ENCODE data around the gene ZNF831. TPM values are rescaled to one million over a fixed set of nuclear protein-coding genes. Genes with fewer than 3 reads are reported as not detected.

ZNF831 gene
- total RNA-seq, 1 donor from 2014 or later = 0.17 TPM

DNA sequence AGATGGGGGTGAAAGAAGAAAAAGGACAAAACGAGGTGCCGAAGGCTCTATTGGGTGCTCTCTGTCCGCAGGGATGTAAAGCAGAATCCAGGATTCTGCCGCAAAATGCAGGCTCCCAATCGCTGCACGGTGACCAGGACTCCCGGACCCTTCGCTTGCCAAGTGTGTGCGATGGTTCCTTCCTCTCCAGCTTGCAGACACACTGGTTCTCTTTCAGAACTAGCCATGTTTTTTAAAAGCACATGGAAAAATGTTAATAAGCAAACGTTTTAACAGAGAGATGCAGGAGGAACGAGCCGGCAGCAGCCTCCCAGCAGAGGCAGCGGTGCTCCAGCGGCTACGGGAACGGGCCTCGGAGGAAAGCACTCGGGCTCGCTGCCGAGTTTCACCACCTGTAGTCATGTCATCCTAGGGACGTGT, 59.6 kb downstream of the ZNF831 start:
- intact Hi-C loops (cut with micrococcal nuclease) = loop anchor here (5.0 kb wide), 1 partner anchor 351 kb away; no protein-coding TSS in a partner anchor
- DNase-seq (no peak), ATAC-seq (no peak)

DNA sequence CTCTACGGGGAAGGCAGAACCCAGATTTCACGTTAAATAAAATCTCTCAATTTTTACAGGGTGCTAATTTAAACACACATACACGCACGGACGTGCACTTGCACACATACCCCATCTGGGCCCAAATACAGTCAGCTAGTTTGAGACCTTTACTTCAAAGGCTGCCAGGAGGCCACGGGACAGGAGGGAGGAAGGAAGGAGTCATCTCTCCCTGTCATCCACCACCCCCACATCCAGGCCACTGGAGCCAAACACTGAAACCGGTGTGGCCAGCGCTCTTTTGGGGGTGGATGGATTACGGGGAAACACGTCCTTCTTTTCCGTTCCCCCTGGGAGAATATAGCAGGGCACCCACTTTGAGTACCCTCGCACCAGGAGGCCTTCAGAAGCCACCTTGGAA, 60.1 kb downstream of the ZNF831 start:
- intact Hi-C loops (cut with micrococcal nuclease) = loop anchor here (5.0 kb wide), 1 partner anchor 351 kb away; no protein-coding TSS in a partner anchor
- DNase-seq (no peak), ATAC-seq (no peak)

DNA sequence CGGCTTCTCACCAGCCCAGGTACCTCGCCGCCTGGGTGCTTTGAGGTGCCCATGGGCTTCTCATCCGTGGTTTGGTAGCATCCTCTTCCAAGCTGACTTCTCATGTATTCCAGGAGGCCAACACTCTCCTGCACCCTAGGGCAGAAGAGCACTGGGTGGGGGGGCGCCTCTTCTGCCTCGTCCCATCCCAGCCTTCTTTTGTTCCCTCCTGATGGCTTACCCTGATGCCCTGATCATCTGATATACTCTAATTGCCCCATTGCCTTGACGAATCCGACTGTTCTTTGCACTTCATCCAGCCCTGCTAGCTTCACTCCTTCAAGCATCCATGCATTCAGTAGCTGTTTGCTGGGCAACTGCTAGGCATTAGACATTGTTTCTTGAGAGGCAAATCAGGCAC, 60.6 kb downstream of the ZNF831 start:
- intact Hi-C loops (cut with micrococcal nuclease) = loop anchor here (5.0 kb wide), 1 partner anchor 352 kb away; no protein-coding TSS in a partner anchor
- DNase-seq (no peak), ATAC-seq (no peak)

DNA sequence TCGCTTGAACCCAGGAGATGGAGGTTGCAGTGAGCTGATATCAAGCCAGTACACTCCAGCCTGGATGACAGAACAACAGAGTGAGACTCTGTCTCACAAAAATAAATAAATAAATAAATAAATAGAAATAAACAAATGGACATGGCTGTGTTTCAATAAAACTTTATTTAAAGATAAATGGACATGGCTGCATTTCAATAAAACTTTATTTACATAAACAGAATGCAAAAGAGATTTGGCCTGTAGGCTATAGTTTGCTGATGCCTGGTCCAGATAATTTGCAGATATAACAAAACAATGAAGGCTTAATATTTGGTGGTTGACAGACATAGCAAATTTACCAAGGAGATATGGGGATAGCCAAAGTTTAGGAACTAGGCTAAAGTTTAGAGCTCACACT, 66.8 kb downstream of the ZNF831 start:
- intact Hi-C loops (cut with micrococcal nuclease) = loop anchor here (10.0 kb wide), 1 partner anchor 174 kb away; no protein-coding TSS in a partner anchor
- DNase-seq (no peak), ATAC-seq (no peak)

DNA sequence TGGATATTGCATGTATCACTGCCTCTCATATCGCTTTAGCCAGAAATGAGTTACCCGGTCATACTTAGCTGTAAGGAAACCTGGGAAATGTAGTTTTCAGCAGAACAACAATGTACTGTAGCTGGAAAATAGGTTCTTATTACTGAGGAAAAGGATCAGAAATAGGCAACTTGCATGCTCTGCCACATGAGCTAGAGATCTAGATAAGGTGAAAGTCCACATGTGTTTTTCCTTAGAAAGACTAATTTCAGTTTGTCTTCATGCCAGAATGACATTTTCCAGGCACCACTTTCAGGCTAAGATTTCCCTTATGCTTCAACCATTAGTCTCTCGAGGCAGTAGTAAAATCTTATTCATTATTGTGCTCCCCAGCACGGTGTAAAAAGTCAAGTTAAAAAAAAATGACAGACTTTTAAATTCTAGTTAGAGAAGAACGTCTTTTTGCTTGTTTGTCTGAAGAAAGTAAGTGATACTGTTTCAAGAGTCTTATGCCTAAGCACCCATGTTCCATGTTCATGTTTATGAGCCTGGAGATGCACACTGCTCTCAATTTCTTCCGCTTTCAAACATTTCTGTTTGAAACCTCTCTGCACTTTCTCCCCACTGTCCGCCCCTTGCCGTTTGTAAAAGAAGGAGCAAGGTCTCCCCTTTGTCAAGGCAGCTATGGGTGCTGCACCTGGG, 67.6 kb downstream of the ZNF831 start:
- ATAC-seq = no peak
- DNase-seq = no peak
- intact Hi-C loops (cut with micrococcal nuclease) = loop anchor here (10.0 kb wide), 1 partner anchor 174 kb away; no protein-coding TSS in a partner anchor

DNA sequence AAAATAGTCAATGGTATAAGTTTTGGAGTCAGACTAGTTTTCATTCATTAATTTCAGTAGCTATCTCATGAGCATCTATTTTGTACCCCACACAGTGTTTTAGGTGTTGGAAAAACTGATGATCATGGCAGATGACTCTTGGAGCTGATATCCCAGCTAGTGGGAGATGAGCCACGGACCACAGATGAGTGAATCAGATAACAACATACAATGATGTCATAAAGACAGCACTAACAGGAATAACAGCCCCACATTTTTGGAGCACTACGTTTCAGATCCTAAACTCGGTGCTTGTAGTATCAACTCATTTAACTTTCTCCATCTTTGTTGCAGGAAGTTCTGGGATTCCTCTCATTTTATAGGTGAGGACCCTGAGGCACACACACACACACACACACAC, 69.0 kb downstream of the ZNF831 start:
- no peak for DNase-seq
- no peak for ATAC-seq
- intact Hi-C loops (cut with micrococcal nuclease) = loop anchor here (10.0 kb wide), 1 partner anchor 172 kb away; no protein-coding TSS in a partner anchor

DNA sequence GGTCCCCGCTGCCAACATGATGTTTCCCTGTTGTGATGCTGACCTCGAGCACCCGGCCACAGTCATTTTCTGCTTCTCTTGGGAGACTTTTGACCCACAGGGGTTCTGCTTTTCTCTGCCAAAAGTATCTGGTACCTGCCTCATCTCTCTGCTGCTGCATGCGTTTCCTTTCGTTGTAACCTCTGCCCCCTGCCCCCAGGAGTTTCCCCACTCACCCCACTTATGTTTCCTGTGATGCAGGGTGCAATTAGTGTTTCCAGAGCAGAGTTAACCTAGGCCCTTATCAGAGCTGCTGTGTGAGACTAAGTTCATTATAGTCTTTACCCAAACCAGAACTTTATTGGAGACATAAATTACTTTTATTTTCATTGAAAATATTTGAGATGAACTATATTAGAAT, 71.6 kb downstream of the ZNF831 start:
- intact Hi-C loops (cut with micrococcal nuclease) = loop anchor here (10.0 kb wide), 1 partner anchor 170 kb away; no protein-coding TSS in a partner anchor
- no peak for DNase-seq
- ATAC-seq = no peak

DNA sequence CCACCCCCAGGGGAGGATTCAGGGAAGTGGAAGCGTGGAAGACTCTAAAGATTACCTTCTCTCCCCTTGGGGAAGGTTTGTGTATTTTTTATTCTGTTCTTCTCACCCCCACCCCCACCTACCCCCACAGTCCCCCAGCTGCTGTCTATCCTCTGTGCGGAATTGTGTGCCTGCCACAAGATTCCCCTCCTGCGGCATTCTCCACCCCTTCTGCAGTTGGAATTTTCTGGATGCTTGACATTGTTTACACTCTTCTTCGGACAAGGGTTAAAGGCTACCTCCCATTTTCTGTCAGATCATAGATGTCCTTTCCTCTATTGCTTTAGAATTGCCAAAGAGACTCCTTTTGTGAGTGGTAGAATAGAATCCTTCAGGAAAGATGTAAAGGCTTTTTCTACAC, 76.4 kb downstream of the ZNF831 start:
- ATAC-seq (no peak), DNase-seq (no peak)
- intact Hi-C loops (cut with micrococcal nuclease) = no loop called here

DNA sequence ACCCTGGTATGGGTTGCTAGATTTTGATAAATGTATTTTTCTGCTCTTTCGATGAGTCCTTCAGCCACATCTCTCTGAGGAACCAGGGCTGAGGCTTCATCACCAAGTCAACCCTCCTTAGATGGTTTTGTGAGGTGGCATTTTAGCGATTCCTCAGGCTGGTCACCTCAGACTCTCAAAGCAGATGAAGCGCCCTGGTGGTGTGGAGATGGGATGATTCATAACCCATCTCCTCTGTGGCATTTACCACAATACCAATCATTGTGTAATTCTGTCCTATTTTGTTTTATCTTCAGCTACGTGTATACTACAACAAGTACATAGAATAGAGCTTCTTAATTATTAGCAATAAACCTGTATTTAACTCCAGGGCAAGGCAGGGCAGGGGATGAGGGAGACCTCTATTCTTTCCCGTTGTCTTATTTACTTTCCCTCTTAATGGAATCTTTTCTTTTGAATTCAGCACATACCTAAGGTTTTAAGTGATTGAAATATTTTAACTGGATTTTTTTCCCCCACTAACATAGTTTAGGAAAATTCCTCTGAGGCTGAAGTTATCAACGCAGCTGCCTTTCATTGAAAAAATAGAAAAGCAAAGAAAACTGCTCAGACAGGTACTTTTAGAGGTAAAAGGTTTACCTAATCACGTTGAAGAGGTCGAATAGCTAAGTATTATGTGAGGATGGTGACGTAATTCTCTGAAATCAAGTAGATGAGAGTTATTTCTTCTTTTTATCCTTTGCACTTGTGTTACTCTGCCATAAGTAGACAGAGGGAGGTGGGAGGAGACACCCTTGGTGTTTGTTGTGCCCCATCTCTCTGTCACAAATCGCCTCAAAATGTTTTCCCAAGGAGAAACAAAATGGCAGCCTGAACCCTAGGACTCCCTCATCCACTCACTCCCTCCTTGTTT, 79.3 kb downstream of the ZNF831 start:
- ATAC-seq (no peak), DNase-seq (no peak)
- intact Hi-C loops (cut with micrococcal nuclease) = no loop called here

DNA sequence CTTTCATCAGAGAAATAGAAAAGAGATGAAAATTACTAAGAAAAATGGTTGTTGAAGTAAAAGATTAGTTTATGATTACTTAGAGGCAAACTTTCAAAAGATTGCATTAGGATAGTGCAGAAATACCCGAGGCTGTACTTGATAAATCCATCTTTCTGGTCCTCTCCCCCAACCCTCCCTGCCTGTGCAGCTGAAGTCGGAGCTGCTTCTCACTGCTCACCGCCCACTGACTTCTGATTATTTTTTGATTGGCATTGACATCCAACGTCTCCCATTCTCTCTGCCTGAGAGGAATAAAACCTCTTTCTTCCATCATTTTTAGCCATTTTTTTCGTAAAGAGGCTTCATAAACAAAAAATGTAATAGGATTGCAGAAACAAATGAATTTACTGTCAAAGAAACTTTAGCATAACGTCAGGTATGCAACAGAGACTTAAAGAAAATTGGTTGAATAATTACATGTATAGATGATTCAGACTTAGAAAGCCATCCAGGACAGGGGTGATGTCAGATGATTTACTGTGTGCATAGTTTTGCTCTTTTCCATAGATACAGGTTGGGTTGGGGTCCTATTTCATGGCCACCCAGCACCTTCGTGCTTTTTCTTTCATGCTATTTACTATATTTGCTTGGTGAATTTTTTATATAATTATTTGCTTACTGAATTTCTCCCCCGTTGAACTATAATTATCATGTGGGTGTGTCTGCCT, 83.2 kb downstream of the ZNF831 start:
- intact Hi-C loops (cut with micrococcal nuclease) = no loop called here
- no peak for ATAC-seq
- no peak for DNase-seq

DNA sequence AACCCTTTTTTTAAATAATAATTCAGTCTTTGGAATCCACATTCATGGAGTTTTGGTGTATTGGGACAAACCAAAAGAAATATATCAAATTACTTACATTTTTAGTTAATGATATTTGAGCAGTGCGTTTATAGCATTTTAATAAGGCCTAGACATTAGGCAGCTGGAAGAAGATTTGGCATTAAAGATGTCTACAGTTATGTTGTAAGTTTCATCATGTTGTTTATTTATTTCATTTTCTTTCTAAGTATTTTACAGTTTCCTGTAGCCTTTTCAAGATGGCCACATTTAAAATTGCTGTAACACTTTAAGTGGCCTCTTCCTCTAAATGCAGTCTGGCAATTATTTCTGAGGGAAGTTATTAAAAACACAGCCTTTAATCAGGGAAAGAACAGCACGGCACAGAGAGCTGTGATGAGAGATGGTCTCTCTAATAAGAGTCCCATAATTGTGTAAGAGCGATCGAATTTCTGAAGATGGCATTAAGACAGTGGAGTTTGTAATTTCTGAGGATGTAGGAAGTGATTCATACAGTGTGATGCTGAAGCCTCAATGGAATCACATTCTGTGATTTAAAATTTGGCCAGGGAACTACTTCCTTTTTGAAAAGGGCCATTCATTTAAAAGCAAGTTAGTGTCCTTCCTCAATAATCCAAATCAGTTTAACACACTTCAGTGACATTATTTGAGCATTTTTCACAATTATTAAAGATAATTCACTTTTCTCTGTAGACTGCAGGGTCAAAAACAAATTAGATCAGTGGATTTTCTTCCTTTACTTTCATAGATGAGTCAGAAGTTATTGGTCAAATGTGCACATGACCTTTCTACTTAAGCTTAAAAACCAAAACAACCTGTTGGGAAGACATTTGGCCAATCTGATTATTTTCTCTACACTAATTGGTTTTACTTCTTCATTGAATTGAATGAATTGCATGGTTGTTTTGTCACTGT, 84.4 kb downstream of the ZNF831 start:
- ATAC-seq = no peak
- no peak for DNase-seq
- intact Hi-C loops (cut with micrococcal nuclease) = no loop called here

DNA sequence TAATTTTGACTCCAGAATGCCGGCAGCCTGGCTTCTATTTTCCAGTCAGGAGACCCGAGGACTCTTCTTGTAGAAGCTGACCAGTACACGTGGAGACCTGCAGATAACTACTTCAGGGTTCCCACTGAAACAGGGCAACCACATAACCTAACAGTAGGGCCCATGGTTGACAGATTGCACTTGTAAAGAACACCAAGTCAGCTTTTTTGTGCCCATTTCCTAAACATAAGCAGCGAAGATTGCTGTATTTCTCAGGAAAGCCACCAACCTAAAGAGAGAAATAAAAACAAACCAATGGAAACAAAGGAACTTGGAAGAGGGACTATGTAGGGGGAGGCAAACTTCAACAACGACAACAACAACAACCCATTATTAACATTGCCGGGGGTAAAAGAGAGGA, 86.7 kb downstream of the ZNF831 start:
- intact Hi-C loops (cut with micrococcal nuclease) = no loop called here
- ATAC-seq (no peak), DNase-seq (no peak)

DNA sequence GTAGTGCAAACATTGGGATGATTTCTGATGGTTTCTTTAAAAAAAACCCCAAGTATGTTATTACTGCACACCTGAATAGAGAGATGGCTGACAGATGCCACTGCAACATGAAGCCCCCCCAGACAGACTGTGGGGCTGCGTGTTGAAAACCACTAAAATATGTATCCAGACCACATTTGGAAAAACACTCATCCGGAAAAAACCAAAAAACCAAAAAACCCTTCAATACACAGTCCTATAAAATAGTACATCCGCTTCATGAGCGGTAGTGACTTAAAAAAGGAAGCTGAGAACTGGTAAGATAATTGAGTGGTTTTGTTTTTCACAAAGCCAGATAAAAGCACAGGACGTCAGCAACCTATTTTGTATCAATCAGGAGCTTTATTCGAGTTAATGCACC, 89.7 kb downstream of the ZNF831 start:
- ATAC-seq (no peak), DNase-seq (no peak)
- intact Hi-C loops (cut with micrococcal nuclease) = no loop called here

DNA sequence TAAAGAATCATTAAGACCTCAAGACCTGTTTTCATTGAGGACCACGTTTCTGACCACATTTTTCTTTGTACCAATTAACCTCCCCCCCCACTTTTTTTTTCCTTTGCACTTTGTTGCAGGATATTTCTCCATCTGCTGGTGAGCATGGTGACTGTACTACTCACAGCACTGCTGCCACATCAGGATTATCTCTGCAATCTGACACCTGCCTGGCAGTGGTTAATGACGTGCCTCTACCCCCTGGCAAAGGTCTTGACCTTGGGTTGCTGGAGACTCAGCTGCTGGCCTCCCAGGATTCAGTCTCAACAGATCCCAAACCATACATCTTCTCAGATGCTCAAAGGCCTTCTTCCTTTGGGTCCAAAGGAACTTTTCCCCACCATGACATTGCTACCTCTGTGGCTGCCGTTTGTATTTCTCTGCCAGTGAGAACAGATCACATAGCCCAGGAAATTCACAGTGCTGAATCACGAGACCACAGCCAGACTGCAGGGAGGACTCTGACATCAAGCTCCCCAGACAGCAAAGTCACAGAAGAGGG, 90.2 kb downstream of the ZNF831 start:
- intact Hi-C loops (cut with micrococcal nuclease) = no loop called here
- no peak for ATAC-seq
- no peak for DNase-seq

DNA sequence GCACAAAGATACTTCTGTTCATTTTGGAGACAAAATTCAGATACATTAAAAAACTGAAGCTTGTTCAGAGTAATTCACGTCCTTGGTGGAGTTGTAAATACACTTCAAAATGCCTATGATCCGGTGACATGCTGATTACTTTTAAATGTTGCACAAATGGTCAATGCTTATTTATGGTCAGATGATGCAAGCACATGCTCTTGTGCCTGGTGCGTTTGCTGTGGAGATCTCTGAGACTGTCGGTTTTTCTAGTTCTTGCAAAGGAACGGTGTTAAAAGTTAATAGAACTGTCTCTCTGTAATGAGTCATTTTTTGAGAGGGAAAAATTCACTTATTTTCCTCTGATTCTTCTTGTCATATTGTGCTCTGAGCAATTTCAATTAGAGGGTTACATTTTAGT, 91.6 kb downstream of the ZNF831 start:
- ATAC-seq = no peak
- no peak for DNase-seq
- intact Hi-C loops (cut with micrococcal nuclease) = no loop called here

DNA sequence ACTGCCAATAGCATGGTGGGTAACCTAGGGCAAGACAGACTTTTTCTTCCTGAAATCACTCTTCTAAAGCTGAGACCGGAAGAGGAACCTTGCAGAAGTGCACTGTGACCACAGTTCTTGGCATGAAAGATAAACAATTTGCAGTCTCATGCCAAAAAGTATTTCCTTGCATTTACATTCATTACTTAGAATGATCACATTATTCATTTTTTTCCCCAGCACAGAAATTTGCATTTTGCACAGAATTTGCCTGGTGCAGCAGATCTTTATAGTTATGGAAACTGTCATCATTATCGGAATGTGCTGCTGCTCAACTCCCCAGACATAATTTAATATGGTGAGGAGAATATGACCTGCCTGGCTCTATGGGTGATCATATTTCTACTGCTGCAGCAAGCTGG, 94.6 kb downstream of the ZNF831 start:
- intact Hi-C loops (cut with micrococcal nuclease) = no loop called here
- ATAC-seq (no peak), DNase-seq (no peak)

DNA sequence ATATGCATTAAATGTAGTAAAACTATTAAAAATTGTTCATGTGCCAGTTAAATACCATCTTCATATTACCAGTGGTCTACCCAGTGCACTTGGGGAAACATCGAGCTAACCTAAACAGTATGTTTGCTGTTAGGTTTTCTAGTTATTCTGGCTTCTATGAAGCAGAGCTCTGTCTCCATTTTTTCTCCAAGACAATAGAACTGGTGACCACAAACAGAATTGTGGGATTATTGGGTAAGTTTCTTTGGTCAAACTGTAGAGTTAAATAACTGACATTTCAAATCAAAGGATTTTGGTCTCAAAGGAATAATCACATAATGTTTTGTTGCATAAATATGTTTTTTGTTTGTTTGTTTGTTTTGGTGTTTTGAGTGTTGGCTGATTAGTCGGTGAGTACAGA, 96.3 kb downstream of the ZNF831 start:
- no peak for DNase-seq
- intact Hi-C loops (cut with micrococcal nuclease) = no loop called here
- no peak for ATAC-seq

DNA sequence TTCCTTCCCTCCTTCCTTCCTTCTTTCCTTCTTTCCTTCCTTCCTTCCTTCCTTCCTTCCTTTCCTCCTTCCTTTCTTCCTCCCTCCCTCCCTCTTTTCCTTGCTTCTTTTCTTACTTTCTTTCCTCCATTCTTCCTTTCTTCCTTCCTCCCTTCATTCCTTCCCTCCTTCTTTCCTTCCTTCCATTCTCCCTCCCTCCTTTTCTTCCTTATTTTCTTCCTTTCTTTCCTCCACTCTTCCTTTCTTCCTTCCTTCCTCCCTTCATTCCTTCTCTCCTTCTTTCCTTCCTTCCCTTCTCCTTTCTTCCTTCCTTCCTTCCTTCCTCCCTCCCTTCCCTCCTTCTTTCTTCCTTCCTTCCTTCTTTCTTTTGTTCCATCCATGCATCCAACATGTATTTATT, 101.7 kb downstream of the ZNF831 start:
- no peak for ATAC-seq
- intact Hi-C loops (cut with micrococcal nuclease) = no loop called here
- no peak for DNase-seq

Measured in left ventricle myocardium superior (tissue), 1 donor.